ENCODE results near the gene CCDC194. TPM values are rescaled to one million over a fixed set of nuclear protein-coding genes. Genes with fewer than 3 reads are reported as not detected.
A peak's percentile ranks its signal among the peaks of the same experiment; 100 is the strongest.

CCDC194 gene
- total and polyA plus RNA-seq, 2 of the 13 experiments (the other 11 are each of a cell fraction or from before 2014, with no cell fraction given) = 0.13 to 0.21 TPM

GRCh38 chr19:17346109-17346671, 47.8 kb downstream of the CCDC194 start (continued):
- TF ChIP-seq ZFY (CRISPR knock-in tag; IDR thresholded peaks at IDR 0.05) (peak; percentile 55; the same call in 1 of the 2 replicates), ZNF574 (CRISPR knock-in tag; IDR thresholded peaks at IDR 0.05) (0 out of 2 replicates have a peak, but pooled peaks have one; percentile 34), CHD4 (IDR thresholded peaks at IDR 0.05; ENCODE audit: borderline replicate concordance, low read length) (no peak), ZNF3 (CRISPR knock-in tag; IDR thresholded peaks at IDR 0.05) (no peak), MIER2 (CRISPR knock-in tag; IDR thresholded peaks at IDR 0.05) (no peak), STAG1 (CRISPR knock-in tag; IDR thresholded peaks at IDR 0.05) (peak; percentile 81), FOXC1 (CRISPR knock-in tag; IDR thresholded peaks at IDR 0.05; ENCODE audit: borderline replicate concordance) (no peak), ZNF501 (CRISPR knock-in tag; IDR thresholded peaks at IDR 0.05) (no peak), ZNF557 (CRISPR knock-in tag; IDR thresholded peaks at IDR 0.05) (no peak), EEA1 (CRISPR knock-in tag; IDR thresholded peaks at IDR 0.05; ENCODE audit: borderline replicate concordance) (no peak), KAT8 (CRISPR knock-in tag; IDR thresholded peaks at IDR 0.05) (no peak), ZNF563 (CRISPR knock-in tag; IDR thresholded peaks at IDR 0.05) (no peak), ERF (CRISPR knock-in tag; IDR thresholded peaks at IDR 0.05) (peak; percentile 68; the same call in 1 of the 2 replicates), ZNF512 (CRISPR knock-in tag; IDR thresholded peaks at IDR 0.05) (no peak), MTF1 (CRISPR knock-in tag; IDR thresholded peaks at IDR 0.05) (no peak), ZNF230 (CRISPR knock-in tag; IDR thresholded peaks at IDR 0.05) (0 out of 2 replicates have a peak, but pooled peaks have one; percentile 25), POGZ (CRISPR knock-in tag; IDR thresholded peaks at IDR 0.05) (no peak), ZSCAN9 (CRISPR knock-in tag; IDR thresholded peaks at IDR 0.05; ENCODE audit: borderline replicate concordance) (0 out of 2 replicates have a peak, but pooled peaks have one; percentile 34), EZH2 (conservative IDR thresholded peaks at IDR 0.05; ENCODE audit: low read depth, low read length) (no peak), GATAD1 (CRISPR knock-in tag; IDR thresholded peaks at IDR 0.05) (0 out of 2 replicates have a peak, but pooled peaks have one; percentile 22), THAP11 (CRISPR knock-in tag; IDR thresholded peaks at IDR 0.05) (peak; percentile 59; the same call in 1 of the 2 replicates), ZNF577 (CRISPR knock-in tag; IDR thresholded peaks at IDR 0.05; ENCODE audit: borderline replicate concordance, low read depth) (no peak)
- TF ChIP-seq, protein P1, sequence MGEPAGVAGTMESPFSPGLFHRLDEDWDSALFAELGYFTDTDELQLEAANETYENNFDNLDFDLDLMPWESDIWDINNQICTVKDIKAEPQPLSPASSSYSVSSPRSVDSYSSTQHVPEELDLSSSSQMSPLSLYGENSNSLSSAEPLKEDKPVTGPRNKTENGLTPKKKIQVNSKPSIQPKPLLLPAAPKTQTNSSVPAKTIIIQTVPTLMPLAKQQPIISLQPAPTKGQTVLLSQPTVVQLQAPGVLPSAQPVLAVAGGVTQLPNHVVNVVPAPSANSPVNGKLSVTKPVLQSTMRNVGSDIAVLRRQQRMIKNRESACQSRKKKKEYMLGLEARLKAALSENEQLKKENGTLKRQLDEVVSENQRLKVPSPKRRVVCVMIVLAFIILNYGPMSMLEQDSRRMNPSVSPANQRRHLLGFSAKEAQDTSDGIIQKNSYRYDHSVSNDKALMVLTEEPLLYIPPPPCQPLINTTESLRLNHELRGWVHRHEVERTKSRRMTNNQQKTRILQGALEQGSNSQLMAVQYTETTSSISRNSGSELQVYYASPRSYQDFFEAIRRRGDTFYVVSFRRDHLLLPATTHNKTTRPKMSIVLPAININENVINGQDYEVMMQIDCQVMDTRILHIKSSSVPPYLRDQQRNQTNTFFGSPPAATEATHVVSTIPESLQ (CRISPR knock-in tag; conservative IDR thresholded peaks at IDR 0.05) = no peak
- TF ChIP-seq, protein P2, sequence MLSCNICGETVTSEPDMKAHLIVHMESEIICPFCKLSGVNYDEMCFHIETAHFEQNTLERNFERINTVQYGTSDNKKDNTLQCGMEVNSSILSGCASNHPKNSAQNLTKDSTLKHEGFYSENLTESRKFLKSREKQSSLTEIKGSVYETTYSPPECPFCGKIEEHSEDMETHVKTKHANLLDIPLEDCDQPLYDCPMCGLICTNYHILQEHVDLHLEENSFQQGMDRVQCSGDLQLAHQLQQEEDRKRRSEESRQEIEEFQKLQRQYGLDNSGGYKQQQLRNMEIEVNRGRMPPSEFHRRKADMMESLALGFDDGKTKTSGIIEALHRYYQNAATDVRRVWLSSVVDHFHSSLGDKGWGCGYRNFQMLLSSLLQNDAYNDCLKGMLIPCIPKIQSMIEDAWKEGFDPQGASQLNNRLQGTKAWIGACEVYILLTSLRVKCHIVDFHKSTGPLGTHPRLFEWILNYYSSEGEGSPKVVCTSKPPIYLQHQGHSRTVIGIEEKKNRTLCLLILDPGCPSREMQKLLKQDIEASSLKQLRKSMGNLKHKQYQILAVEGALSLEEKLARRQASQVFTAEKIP (CRISPR knock-in tag; IDR thresholded peaks at IDR 0.05; ENCODE audit: borderline replicate concordance) = no peak
